ENCODE data around the gene PSMD10.

DNA sequence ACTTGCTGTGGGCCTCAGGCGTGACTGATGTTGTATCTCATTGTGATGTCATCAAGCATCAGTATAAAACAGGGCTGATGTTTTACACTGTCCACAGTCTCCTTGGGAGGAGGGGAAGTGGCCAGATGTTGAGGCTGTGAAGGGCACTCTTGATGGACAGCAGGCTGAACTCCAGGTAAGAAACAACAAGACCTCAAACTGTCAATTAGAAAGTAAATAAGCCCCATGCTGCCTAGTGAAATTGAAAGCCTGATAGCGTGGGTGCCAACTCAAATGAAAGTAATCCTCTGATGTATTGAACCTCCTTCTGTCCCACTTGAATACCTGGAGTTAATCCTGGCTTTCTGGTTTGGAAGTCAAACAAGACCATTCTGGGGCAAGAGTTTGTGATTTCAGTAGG, 26.7 kb downstream of the PSMD10 start:
- no peak for TF ChIP-seq CTCF (IDR thresholded peaks at IDR 0.05; ENCODE audit: poor library complexity)
- TF ChIP-seq EZH2 (IDR thresholded peaks at IDR 0.05; ENCODE audit: borderline replicate concordance): no peak
- TF ChIP-seq EZH2phosphoT487 (IDR thresholded peaks at IDR 0.05; ENCODE audit: low read depth, severe bottlenecking, unreplicated experiment): no peak

All from hepatocyte (in vitro differentiated cells).